Central memory CD8-positive, alpha-beta T cell (primary cell): ENCODE measurements around the gene DRC1.
"Not testable (repeated sequence)": the region's sequence is repeated elsewhere in the genome, so short reads cannot be mapped to it uniquely, and the experiment has no call there.

Experiments
- ATAC-seq: fragments of 150-1000 bp; cut with Tn5 transposase; replicated peaks from 2 replicates; pipeline ENCODE4 v1.10.0; 2022; ENCODE audit warnings: mild to moderate bottlenecking, moderate FRiP score, moderate number of reproducible peaks; ENCODE audit not compliant: poor library complexity, severe bottlenecking; ENCODE audit errors: extremely low read depth
- DNase-seq, 2 donors: peaks; one replicate each; pipeline ENCODE4 v3.0.0; 2021; ENCODE audit warnings: low spot score in 2 of 2
- H3K27ac Mint-ChIP-seq: one replicate; pipeline ENCODE4 v1.8.0; 2022; ENCODE audit warnings: low read depth, mild to moderate bottlenecking, moderate library complexity, mixed read lengths
- H3K27me3 Mint-ChIP-seq: one replicate; pipeline ENCODE4 v1.8.0; 2022; ENCODE audit warnings: mixed read lengths
- H3K36me3 Mint-ChIP-seq: one replicate; pipeline ENCODE4 v1.8.0; 2022; ENCODE audit warnings: mild to moderate bottlenecking, moderate library complexity, mixed read lengths; ENCODE audit not compliant: insufficient read depth
- H3K4me1 Mint-ChIP-seq: one replicate; pipeline ENCODE4 v1.8.0; 2022; ENCODE audit warnings: mixed read lengths
- H3K4me3 Mint-ChIP-seq: one replicate; pipeline ENCODE4 v1.8.0; 2022; ENCODE audit warnings: mild to moderate bottlenecking, moderate library complexity, mixed read lengths
- H3K9me3 Mint-ChIP-seq: one replicate; pipeline ENCODE4 v1.8.0; 2022; ENCODE audit warnings: mixed read lengths

DRC1 gene

GRCh38 chr2:26462511-26463243 lies 61.0 kb downstream of the DRC1 start:
- Mint-ChIP-seq H3K9me3 (no peaks in the 10 kb centered on the region), H3K27me3 (no peaks in the 10 kb centered on the region), H3K27ac (no peak overlapping the region), H3K4me1 (no peaks in the 10 kb centered on the region), H3K36me3 (peaks cover 2% of the 10 kb centered on the region), H3K4me3 (no peak overlapping the region)
- ATAC-seq (no peak), DNase-seq (no peak)

GRCh38 chr2:26463244-26464192 lies 61.8 kb downstream of the DRC1 start:
- Mint-ChIP-seq H3K4me3 (no peak overlapping the region), H3K27ac (no peak overlapping the region), H3K27me3 (no peaks in the 10 kb centered on the region), H3K36me3 (peaks cover 2% of the 10 kb centered on the region), H3K4me1 (no peaks in the 10 kb centered on the region), H3K9me3 (no peaks in the 10 kb centered on the region)
- DNase-seq (no peak), ATAC-seq (no peak)

GRCh38 chr2:26464390-26465265 lies 62.9 kb downstream of the DRC1 start:
- Mint-ChIP-seq H3K4me1 (no peaks in the 10 kb centered on the region), H3K9me3 (no peaks in the 10 kb centered on the region), H3K27ac (no peak overlapping the region), H3K4me3 (no peak overlapping the region), H3K27me3 (no peaks in the 10 kb centered on the region), H3K36me3 (no peaks in the 10 kb centered on the region)
- ATAC-seq: no peak
- no peak for DNase-seq

DNA sequence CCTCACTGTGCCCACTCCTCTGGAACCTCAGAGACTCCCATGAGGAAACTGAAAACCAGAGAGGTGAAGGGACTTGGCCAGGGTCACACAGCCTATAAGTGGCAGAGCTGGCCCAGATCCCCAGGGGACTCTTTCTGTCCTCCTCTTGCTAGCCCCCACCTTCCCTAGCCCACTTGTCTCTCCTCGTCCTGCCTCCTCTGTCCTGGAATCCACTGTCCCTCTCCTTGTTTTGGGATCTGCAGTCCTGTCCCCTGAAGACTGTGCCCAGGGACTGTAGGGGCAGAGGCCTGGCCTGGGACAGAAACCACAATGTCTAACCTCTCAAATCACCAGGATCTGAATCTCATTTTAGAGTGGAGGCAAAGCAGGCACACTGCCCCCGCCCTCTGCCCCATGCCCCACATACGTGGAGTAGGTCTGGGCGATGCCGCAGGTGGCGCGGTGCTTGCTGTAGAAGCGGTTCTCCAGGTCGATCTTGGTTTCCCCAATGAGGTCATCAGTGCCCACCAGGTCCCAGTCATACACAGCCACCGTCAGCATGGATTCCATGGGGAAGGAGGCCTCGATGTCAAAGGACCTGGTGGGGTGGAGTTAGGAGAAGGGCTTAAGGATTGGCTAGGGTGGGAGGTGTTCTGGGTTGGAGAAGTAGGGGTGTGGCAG lies 63.7 kb downstream of the DRC1 start:
- no peaks in the 10 kb centered on the region for H3K9me3 Mint-ChIP-seq
- no peak overlapping the region for H3K4me3 Mint-ChIP-seq
- no peak overlapping the region for H3K27ac Mint-ChIP-seq
- H3K4me1 Mint-ChIP-seq: no peaks in the 10 kb centered on the region
- no peak for DNase-seq
- H3K27me3 Mint-ChIP-seq: no peaks in the 10 kb centered on the region
- H3K36me3 Mint-ChIP-seq: no peaks in the 10 kb centered on the region
- ATAC-seq: no peak

GRCh38 chr2:26465981-26466471 lies 64.3 kb downstream of the DRC1 start:
- DNase-seq: no peak
- Mint-ChIP-seq H3K9me3 (no peaks in the 10 kb centered on the region), H3K27ac (no peak overlapping the region), H3K4me1 (no peaks in the 10 kb centered on the region), H3K36me3 (no peaks in the 10 kb centered on the region), H3K27me3 (no peaks in the 10 kb centered on the region), H3K4me3 (no peak overlapping the region)
- no peak for ATAC-seq

DNA sequence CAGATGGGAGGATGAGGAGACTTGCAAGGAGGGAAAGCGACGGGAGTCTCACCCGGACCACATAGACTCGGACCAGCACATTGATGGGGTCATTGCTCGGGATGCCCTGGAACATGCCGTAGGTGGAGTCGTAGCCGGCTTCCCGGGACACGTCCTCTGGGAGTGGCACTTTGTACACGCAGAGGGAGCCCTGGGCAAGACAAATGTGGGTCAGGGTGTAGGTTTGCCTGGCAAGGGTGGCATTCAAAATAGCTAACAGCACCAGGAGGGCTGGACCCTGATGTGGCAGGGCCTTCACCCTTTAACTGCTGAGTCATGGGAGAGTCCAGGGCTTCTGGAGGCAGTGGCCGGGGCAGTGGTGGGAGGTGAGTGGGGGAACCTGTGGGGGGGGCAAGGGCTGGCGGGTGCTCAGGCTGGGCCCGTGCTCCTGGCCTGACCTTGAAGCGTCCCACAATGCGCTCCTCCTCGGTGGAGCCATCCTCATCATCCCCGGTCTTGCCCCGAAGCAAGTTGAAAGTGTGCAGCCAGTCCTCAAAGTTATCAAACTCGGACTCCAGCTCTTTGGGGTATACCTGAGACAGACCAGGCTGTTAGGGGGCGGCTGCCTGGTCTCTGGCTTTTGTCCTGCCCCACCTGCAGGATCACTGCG lies 65.1 kb downstream of the DRC1 start:
- H3K36me3 Mint-ChIP-seq: no peaks in the 10 kb centered on the region
- DNase-seq (no peak), ATAC-seq (no peak)
- no peaks in the 10 kb centered on the region for H3K9me3 Mint-ChIP-seq
- no peak overlapping the region for H3K27ac Mint-ChIP-seq
- H3K4me3 Mint-ChIP-seq: no peak overlapping the region
- no peaks in the 10 kb centered on the region for H3K4me1 Mint-ChIP-seq
- H3K27me3 Mint-ChIP-seq: no peaks in the 10 kb centered on the region

- not testable (repeated sequence) for H3K27ac Mint-ChIP-seq, H3K27me3 Mint-ChIP-seq, H3K4me1 Mint-ChIP-seq, H3K9me3 Mint-ChIP-seq, DNase-seq, H3K4me3 Mint-ChIP-seq, H3K36me3 Mint-ChIP-seq, ATAC-seq
Measured at GRCh38 chr2:26468544-26468943, 66.8 kb downstream of the DRC1 start.

GRCh38 chr2:26469092-26469710 lies 67.5 kb downstream of the DRC1 start:
- Mint-ChIP-seq H3K36me3 (no peaks in the 10 kb centered on the region), H3K4me1 (no peaks in the 10 kb centered on the region), H3K27ac (no peak overlapping the region), H3K4me3 (no peak overlapping the region), H3K27me3 (no peaks in the 10 kb centered on the region), H3K9me3 (no peaks in the 10 kb centered on the region)
- no peak for DNase-seq
- no peak for ATAC-seq

DNA sequence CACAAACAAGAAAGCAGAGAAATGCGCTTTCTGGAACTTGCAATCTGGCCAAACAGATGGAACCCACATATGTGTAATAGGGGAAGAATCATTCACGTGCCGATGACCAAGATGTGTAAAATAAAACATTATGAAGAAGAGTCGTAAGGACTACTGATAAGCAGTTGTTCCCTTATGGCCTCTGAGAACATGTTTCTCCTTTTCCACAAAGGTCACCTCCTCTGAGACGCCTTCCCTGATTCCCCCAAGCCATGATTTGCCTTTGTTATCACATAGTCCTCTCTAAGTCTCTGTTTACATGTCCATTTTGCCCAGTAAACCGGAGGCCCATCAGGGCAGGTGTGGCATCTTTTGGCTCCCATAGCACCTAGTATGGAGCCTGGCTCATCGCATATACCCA lies 68.2 kb downstream of the DRC1 start:
- Mint-ChIP-seq H3K9me3 (no peaks in the 10 kb centered on the region), H3K27me3 (no peaks in the 10 kb centered on the region), H3K27ac (no peak overlapping the region), H3K4me3 (no peak overlapping the region), H3K36me3 (no peaks in the 10 kb centered on the region), H3K4me1 (no peaks in the 10 kb centered on the region)
- DNase-seq (no peak), ATAC-seq (no peak)

DNA sequence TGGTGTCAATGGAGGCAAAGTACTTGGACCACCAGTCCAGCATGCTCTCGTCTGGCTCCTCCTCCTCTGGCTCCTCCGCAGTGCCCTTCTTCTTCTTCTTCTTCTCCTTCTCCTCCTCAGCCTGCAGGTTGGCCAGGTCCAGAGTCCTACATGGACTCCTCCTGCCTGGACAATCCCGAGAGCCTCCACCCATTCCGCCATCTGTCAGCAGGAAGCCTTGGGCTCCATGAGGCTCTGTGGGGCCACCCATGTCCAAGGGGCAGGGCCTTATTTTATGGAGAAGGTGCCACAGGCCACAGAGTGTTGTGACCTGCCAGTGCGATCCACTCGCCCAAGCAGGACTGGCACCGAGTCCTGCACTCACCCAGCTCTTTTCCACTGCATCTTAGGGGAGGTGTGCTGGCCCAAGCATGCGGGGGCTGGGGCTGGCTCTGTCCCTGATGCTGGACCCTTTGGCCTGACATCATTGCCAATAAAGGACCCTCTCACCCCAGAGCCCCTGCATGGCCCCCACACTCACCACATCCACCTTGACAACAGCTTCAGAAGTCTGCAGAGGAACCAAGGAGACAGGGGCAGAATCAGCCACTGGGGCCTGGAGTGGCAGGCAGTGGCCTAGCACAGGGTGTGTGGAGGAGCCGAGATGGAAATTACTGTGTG lies 69.0 kb downstream of the DRC1 start:
- Mint-ChIP-seq H3K9me3 (no peaks in the 10 kb centered on the region), H3K4me1 (no peaks in the 10 kb centered on the region), H3K27ac (no peak overlapping the region), H3K36me3 (no peaks in the 10 kb centered on the region), H3K4me3 (no peak overlapping the region), H3K27me3 (no peaks in the 10 kb centered on the region)
- DNase-seq: no peak
- ATAC-seq: no peak

DNA sequence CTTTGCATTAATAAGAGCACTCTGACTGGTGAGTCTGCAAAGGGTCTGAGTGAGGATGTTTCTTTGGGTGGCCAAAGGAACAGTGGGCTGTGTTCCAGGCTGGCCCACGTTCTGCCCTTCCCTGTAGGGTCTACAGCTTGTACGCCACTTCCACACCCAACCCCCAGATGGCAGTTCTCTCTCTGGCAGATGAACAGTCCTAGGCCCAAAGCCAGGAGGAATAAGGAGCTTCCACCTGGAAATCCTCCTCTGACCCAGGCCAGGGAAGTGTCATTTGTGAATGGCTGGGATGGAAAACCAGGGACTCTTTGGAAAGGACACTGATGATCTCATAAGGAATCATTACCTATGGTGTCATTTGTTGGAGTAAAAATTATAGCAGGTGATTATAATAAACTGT lies 69.6 kb downstream of the DRC1 start:
- Mint-ChIP-seq H3K27ac (no peak overlapping the region), H3K9me3 (no peaks in the 10 kb centered on the region), H3K4me3 (no peak overlapping the region), H3K36me3 (no peaks in the 10 kb centered on the region), H3K27me3 (no peaks in the 10 kb centered on the region), H3K4me1 (no peaks in the 10 kb centered on the region)
- ATAC-seq: no peak
- no peak for DNase-seq
